NOMO-1 treated with dmso at 0.1 percent for 144 hours (cell line): Measurements from ENCODE around the gene BTRC.
A peak's percentile ranks its signal among the peaks of the same experiment; 100 is the strongest.

Source experiments
- DNase-seq: peaks from one replicate; lab custom pipeline; 2025; ENCODE audit not compliant: unreplicated experiment; lab: John Stamatoyannopoulos, UW

The BTRC gene

DNA sequence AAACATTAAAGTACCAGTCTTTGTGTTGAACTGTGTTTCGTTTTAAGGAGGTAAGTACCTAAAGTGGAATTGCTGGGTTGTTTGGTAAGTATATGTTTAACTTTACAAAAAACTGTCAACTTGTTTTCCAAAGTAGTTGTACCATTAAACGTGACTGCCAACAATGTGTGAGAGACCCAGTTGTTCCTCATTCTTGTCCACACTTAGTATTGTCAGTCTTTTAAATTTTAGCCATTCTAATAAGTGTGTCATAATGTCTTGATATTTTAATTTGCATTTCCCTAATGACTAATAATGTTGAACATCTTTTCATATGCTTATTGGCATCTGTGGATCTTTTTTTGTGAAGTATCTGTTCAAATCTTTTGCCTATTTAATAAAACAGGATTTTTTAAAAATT is 159.8 kb downstream of the BTRC start:
- DNase-seq = no peak

DNA sequence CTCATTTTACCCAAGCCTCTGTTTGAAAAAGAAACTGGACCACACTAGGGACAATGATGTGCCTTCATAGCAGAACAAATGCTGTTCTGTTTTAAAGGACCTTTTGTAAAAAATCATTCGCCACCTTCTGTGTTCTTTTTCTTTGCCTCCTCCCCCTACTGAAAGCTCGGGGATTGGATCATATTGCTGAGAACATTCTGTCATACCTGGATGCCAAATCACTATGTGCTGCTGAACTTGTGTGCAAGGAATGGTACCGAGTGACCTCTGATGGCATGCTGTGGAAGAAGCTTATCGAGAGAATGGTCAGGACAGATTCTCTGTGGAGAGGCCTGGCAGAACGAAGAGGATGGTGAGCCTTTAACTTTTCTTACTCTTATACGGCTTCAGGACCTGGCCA is 171.9 kb downstream of the BTRC start:
- DNase-seq = no peak

DNA sequence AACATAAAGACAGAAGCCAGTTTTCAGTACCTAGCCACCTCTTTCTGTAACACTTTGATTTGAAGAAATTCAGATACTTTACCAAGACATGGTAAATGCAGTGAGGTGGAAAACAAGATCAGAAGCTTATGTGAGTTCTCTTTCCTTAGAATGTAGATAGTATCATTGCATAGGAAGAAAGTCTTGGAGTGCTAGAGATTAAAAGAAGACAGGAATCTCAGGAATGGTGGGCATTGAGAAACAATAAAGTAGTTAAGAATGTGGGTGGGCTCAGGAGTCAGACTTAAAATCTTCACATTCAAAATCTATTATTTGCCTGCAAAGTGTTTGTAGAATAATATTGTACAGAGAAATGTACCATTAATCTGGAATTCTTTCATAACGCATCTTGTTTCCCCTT is 175.2 kb downstream of the BTRC start:
- DNase-seq = no peak

DNA sequence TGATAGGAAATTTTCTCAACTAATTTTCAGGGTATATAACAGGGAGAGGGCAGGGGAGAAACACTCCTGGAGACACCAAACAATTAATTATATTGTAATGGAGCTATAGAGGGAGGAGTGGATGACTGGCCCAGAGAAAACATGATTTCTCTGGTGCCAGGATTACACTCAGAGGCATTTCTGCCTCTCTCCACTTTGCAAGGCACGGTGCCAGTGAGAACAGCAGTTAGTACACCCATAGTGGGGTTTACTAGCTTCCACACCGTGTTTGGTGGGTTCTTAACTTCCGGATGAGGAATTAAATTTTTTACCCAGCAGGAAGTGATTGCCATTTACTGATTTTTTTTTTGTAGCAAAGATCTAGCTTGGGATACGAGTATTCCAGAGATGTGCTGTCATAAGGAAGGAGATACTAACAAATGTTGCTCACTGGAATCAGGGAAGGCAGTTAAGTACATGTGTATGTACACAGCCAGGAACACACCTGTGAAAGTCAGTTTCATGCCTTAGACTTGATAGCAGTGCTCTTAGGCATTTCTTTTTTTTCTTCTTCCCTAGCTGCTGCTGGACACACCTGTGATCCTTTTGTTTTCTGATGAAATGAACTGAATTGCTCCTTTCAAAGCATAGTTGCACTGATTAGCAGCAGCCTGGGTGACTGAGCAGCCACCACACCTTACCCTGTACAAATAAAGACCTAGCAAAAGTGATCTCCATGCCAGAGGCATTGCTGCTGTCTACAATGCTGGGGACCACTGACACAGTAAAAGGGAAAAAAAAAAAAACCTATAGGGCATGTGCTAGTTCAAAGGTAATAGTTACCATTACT is 176.0 kb downstream of the BTRC start:
- no peak for DNase-seq

DNA sequence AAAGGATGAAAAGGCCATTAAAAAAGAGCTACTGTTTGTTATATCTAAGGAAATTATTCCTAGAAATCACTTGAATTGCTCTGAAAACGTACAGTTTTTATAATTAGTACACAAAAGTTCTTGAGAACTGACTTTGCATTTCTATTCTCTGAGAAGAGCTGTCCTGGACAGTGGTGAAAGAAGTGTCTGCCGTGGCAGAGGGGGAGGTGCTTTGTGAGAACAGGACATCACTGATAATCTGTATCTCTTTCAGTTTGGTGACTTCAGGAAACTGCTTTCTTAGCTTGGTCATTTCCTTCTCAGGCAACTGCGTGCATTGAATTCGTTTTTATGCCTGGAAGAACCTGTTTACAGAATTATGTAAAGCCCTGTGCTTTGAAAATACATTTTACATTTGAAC is 182.0 kb downstream of the BTRC start:
- DNase-seq = no peak

DNA sequence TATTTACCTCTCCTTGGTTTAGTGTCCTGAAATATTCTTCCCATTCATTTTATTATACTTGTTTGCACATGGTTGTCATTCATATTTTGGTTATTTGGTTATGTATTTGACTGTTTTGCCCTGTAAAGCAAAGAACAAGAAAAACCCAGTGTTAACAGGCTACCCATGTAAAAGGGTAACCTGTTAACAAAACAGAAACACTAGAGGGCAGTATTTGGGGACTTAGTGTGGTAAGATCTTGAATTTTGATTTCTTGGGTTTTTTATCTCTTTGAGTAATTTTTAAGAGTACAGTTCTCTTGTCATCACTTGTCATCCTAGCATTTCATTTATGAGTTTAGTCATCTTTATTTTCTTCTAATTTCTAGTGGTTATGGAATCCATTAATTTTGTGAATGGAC is 182.8 kb downstream of the BTRC start:
- no peak for DNase-seq

DNA sequence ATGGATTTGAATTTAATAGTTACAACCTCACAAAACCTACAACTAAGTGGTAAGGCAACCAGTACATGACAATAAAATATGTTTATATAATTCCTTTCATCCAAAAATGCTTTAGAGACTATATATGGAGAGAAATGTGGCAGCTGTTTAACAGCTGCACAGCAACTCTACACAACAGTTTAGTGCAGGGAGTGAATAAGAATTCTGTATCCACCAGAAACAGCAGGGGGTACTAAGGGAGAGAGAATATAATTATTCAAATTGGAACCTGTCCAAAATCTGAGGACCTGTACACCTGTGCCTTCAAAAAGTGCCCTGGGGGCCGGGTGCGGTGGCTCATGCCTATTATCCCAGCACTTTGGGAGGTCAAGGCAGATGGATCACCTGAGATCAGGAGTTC is 184.5 kb downstream of the BTRC start:
- no peak for DNase-seq

DNA sequence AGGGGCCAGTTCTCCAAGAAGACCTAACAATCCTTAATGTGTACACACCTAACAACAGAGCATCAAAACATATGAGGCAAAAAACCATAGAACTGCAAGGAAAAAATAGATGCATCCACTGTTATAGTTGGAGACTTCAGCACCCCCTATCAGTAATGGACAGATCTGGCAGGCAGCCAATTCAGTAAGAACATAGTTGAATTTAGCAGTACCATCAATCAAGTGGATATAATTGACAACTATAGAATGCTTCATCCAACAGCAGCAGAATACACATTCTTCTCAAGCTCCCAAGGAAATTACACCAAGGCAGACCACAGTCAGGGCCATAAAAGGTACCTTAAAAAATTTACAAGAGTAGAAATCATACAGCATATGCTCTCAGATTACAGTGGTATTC is 191.9 kb downstream of the BTRC start:
- DNase-seq = no peak

DNA sequence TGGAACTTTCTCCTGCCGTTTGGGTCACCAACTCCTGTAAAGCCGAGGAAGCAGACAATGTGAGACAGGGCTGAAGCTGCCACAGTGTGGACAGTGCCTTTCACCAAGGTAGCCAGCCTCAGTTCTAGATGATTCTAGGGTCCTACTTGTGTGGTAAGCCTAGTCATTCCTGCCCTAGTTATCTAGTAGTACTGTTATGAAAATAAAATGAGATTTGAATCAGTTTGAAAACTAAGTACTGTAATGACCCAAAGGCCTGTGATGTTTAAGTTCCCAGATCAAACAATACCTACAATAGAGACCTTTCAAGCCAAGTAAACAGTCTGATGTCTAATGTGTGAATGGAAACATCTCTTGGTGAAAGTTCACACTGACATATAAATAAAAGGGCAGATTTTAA is 197.0 kb downstream of the BTRC start:
- no peak for DNase-seq

DNA sequence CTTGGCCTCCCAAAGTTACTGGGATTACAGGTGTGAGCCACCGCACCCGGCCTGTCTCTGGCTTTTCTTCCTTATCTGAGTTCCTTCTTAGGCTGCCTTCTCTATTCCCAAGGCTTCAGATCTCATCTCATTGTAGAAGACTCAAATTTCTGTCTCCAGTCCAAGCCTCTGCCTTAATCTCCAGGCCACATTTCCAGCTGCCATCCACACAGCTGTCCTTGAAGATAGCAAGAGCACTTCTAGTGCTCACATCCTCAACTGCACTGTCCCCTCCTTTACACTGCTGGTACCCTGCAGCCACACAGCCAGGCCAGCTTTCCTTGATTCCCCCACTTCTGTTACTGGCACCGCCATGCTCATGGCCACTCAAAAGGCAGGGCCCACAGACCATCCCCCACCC is 198.5 kb downstream of the BTRC start:
- DNase-seq = no peak

DNA sequence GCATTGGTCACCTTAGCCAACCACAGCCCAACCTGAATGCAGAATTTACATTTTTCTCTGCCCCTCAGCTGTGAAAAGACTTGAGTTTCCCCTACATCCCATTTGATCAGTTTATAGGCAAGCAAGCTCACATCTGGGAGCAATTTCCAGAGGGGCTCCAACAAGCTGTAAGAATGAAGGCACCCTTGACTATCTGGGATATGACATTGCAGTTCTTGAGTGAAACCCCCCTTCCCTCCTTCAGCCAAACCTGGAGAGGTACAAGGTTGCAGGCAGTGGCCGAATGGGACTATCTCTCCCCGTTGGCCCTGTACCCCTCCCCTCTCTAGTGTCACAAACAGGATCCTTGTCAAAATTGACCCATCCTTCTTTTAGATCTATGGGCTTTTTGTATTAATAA is 203.6 kb downstream of the BTRC start:
- no peak for DNase-seq

DNA sequence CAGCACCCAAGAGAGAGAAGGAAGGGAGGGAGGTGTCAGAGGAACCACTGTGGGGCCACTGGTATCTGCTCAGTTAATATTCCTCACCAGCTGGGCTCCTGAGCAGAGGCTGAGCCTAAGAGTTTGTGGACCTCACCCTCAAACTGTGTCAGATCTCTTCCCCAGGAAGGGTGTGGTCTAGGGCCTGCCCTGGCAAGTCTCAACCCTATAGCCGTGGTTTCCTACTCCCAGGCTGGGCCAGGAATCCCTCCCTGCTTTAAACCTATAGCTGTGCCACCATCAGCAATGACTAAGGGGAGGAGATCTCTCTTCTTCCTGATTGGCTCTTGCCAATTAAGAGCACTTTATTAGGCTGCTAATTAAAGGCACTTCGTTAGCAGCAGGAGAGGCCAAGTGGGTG is 204.2 kb downstream of the BTRC start:
- DNase-seq = peak; percentile 63

DNA sequence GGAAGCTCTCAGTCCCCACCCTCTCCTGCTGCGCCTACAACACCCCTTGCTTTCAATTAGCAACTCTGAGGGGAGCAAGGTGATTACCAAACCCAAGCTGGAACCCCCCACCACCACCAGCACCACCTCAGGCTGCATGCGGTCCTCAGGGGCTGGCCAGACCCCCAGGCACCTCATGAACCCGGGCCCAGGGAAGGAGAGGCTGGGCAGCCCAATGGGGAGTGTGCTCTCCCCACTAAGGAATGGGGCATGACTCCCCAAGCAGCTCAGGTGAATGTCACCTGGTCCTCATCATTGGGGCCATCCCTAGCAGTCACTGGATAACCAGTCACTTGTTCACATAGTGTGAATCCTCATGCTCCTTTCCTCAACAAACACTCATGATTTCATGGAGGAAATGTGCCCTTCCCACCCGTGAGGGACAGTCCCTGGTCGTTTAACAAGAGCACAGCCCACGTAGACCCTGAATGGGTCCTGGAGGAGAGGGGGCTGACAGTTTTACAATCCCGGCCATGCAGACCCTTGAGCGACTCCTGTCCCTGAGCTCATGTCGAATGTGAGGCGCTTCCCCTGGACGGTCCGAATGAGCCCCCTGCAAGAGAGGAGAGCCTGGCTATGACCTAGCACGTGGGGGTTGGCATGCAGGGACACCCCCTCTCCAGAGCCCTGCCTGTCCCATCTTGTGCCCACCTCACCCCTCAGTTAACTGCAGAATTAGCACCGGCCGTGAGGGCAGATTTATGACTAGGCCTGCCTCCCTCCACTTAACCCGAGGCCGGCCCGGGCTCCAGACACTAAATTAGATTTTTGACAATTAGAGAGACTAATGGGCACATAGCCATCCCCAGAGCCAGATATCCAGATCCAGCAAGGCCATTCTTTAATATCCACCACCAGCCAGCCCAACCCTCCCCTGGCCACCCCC is 205.0 kb downstream of the BTRC start:
- no peak for DNase-seq

DNA sequence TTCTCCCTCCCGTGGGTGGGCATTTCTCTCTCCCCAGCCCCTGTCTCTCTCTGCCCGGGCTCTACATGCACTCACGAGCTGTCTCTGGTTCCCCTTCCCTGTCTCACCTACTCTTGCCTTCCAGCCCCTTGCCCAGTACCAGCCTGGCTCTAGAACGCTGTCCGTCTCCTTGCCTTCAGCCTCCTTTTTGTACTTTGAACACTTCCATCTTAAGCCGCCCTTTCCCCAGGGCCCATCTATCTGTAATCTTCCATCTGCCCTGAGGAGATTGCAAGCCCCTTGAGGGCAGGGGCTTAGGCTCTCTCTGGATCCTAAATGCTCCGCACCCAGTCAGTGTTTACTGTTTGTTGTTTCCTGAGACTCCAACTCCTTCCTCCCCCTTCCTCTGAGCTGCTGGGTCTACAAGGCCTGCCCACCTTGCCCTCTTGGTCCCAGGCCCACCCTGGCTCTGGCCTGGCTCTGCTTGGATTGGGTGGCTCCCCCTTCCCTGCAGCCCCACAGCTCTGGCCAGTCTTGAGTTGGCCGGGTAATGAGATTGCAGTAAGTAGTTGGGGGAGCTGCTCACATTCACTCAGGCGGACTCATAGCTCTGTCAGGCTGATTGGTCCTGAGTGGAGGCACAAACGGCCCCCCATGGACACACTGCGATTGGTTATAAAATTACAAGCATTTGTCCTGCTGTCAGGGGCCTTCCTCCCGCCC is 205.8 kb downstream of the BTRC start:
- DNase-seq = no peak

DNA sequence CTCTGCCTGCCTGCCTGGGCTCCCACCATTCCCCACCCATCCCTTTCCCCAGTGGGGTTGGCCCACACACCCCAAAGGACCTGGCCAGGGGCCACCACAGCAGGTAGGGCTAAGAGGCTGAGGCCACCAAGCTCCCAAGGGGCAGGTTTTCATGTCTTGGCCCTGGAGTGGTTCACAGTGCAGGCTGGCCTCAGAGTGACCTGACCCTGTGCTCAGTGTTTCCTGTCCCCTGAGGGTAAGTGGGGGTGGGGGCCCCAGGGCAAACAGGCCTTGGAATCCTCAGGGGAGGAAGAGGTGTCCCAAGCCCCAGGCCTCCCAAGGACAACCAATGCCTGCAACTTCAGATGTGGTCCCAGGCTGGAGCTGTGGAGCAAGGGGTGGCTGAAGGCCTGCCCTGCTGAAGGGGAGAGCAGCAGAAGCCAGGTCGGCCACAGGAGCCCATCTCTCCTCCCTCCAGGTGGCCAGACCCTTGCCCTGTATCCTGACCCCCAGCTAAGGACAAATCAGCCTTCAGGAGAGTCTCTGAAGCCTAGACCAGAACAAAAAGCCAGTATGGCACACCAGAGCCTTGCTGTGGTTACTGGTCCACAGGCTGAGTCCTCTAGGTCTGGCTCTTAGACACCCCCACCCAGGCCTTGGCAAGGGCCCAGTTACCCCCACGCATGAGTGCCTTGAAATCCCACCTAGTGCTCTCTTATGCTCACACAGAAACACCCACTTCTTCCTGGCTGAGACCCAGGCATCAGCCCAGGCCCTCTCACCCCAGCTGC is 206.5 kb downstream of the BTRC start:
- DNase-seq = no peak

DNA sequence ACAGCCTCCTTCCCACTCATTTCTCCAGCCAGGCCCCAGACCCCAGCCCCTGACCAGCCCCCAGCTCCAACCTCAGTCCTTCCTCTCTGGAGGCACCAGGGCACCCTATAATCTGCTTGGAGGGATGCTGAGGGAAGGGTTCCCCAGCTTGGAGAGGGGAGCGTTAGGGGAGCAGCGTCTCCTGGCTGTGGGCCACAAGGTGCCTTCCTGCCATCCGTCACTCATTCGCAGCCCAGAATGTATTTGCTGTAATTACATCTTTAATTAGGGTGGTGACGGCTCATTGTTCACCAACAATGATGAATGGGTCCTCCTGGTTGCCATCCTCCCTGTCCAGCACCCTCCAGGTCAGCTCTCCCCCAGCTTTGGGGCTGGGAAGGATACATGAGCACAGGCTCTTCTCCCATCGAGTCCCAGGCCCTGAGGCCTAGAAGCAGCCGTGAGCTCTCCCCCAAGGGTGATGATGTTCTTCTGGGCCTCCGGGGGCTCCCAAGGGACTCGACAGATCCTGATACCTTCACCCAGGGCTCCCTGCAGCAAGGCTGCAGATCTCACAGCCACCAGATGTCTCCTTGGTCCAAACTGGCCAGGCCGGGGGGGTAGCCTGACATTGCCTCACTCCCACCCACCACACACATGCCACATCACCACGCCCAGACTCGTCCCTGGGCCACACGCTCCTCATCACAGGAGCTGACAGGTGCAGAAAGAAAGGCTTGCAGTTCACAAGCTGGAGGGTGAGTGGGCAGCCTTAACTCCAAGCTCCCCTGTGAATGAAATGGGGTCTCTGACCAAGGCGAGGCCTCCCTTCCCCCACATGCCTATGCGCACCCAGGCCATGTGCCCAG is 207.3 kb downstream of the BTRC start:
- DNase-seq = no peak

DNA sequence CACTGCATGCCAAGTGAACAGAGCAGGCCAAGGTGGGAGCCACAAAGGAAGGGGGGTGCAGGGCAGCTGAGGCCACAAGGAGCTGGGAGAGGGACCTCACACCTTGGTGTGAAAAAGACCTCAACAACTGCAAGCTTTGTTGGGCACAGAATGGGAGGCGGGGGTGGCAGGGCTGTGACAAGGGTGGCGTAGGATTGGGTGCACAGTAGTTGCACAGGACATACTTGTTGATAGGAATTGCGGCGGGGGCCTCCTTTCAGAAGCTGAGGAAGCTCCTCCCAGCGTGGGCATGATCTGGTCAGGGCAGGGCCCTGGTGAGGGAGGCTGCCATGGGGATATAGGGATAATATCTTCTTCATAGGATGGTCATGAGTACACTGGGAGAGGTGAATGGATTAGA is 208.3 kb downstream of the BTRC start:
- no peak for DNase-seq

DNA sequence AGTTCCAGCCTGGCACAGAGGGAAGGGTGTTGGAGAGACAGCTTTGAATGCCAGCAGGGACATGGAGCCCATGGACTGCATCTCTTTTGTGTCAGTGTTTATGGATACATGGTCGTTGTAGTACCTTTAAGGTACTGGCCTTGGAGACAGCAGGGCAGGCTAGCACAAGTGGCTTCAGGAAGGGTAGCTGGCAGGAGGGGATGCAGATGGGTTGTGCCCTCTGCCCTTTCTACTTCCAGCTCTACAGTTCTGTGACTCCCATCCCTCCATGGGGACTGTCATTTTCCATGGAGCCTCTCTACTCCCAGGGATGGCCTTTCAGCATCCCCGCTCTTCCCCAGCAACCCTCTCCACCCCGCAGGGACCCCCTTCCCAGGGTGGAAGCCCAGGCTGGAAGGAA is 209.0 kb downstream of the BTRC start:
- no peak for DNase-seq

DNA sequence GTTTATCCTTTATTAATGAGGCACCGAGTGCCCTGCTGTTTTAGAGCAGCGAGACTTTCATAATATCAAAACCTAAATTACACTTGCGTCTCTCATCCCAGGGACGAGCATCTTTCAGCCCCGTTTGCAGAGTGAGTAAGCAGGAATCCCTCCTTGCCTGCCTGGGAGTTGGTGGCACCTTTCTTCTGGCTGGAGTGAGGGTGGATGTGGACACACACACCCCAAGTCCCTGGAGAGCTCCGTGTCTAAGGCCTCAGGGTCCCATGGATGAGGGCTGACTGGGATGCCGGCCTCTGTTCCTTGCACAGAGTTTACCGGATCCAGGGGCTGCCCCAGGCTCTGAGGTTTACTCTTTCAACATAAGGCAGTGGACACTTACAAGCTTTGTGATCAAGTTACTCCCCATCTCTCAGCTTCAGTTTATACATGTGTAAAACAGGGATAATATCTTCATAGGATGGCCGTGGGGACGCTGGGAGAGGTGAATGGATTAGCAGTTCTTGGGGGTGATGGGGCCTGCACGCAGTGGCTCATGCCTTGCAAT is 209.6 kb downstream of the BTRC start:
- DNase-seq = no peak

DNA sequence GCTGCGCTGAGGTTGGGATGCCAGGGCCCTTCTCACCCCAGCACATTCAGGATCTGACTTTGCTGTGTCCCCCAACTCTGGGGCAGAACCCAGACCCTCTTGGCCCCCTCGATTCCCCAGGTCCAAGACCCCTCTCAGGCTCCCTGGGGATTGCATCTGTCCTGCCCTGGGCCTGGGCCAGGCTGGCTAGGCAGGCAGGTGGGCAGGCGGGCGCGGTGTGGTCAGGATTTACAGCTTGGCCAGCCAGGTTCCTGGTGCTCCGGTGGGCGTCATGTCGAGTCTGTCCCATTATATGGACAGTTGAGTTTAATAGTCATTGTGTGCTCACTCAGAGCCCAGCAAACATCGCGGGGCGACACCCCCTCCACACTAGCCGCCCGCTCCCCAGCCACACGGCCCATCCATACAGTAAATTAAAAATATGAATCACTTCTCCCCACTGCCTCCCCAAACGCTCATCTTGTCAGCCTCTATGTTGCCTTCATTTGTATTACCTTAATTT is 210.6 kb downstream of the BTRC start:
- no peak for DNase-seq
